PC-3 (cell line): ENCODE measurements around the gene GPR84. TPM values are rescaled to one million over a fixed set of nuclear protein-coding genes. Genes with fewer than 3 reads are reported as not detected.

ENCODE experiments used
- ATAC-seq: fragments of 200-7000 bp; cut with Tn5 transposase; 2 replicates; pipeline ENCODE4 v1.9.1; 2020; ENCODE audit warnings: mild to moderate bottlenecking, moderate library complexity
- BruUV-seq: library from RNA; stranded (reverse); fragments of 400-500 nt; replicated peaks from 2 replicates; lab custom pipeline; 2021; lab: Mats Ljungman, UMichigan
- CTCF ChIA-PET: fragments of 300-600 bp; sonication (Branson Sonifier 250); formaldehyde crosslinking; loops from one replicate; lab custom pipeline; 2022; ENCODE audit warnings: antibody characterized with exemption; lab: Charles Lee
- POLR2A ChIA-PET: fragments of 300-600 bp; sonication (Branson Sonifier 250); formaldehyde crosslinking; loops from one replicate; lab custom pipeline; 2022; ENCODE audit warnings: antibody characterized with exemption; ENCODE audit not compliant: unreplicated experiment; lab: Charles Lee
- DNase-seq: peaks from one replicate; pipeline ENCODE4 v3.0.0-alpha.2; 2015
- H2AFZ ChIP-seq: fragments of 300-600 bp; sonication (generic); 2 replicates; pipeline ENCODE4 v1.6.0; 2016; ENCODE audit warnings: antibody characterized with exemption, low read length
- H3F3A ChIP-seq: fragments of 300-600 bp; sonication (generic); one replicate; pipeline ENCODE4 v1.6.0; 2017; ENCODE audit warnings: antibody characterized with exemption, low read length, control low read depth, mild to moderate bottlenecking; ENCODE audit not compliant: unreplicated experiment
- H3K27ac ChIP-seq: fragments of 300-600 bp; sonication (generic); 2 replicates; pipeline ENCODE4 v1.5.1; 2016; ENCODE audit warnings: mild to moderate bottlenecking, low read length
- H3K27me3 ChIP-seq: fragments of 300-600 bp; sonication (generic); 2 replicates; pipeline ENCODE4 v1.6.1; 2016; ENCODE audit warnings: low read length, mixed read lengths
- H3K36me3 ChIP-seq: fragments of 300-600 bp; sonication (generic); 2 replicates; pipeline ENCODE4 v1.6.1; 2016; ENCODE audit warnings: low read depth, mixed run types, low read length, mixed read lengths
- H3K4me1 ChIP-seq: fragments of 300-600 bp; sonication (generic); 2 replicates; pipeline ENCODE4 v1.5.1; 2016; ENCODE audit warnings: low read length; ENCODE audit not compliant: insufficient read depth
- H3K4me2 ChIP-seq: fragments of 300-600 bp; sonication (generic); 2 replicates; pipeline ENCODE4 v1.6.0; 2016; ENCODE audit warnings: low read length
- H3K4me3 ChIP-seq: fragments of 300-600 bp; sonication (generic); 2 replicates; pipeline ENCODE4 v1.5.1; 2016; ENCODE audit warnings: mild to moderate bottlenecking, low read length, mixed read lengths
- H3K79me2 ChIP-seq: fragments of 300-600 bp; sonication (generic); 2 replicates; pipeline ENCODE4 v1.6.1; 2017; ENCODE audit warnings: low read length, mixed read lengths
- H3K9ac ChIP-seq: fragments of 300-600 bp; sonication (generic); 2 replicates; pipeline ENCODE4 v1.6.0; 2016; ENCODE audit warnings: mild to moderate bottlenecking, low read length
- H3K9me2 ChIP-seq: fragments of 300-600 bp; sonication (generic); replicated peaks from 2 replicates; pipeline ENCODE4 v1.6.1; 2016; ENCODE audit warnings: mixed run types, low read length, mixed read lengths
- H3K9me3 ChIP-seq: fragments of 300-600 bp; sonication (generic); 2 replicates; pipeline ENCODE4 v1.6.1; 2016; ENCODE audit warnings: low read length, mixed read lengths
- H4K20me1 ChIP-seq: fragments of 300-600 bp; sonication (generic); 2 replicates; pipeline ENCODE4 v1.6.1; 2016; ENCODE audit warnings: low read length, mixed read lengths
- EZH2 ChIP-seq: fragments of 300-600 bp; sonication (generic); IDR thresholded peaks from one replicate; pipeline ENCODE4 v1.6.1; 2017; ENCODE audit warnings: antibody characterized with exemption, mild to moderate bottlenecking, low read length; ENCODE audit not compliant: unreplicated experiment
- EZH2phosphoT487 ChIP-seq: fragments of 300-600 bp; sonication (generic); IDR thresholded peaks from 2 replicates; pipeline ENCODE4 v1.6.1; 2018; ENCODE audit warnings: mild to moderate bottlenecking, antibody characterized with exemption, low read length, borderline replicate concordance
- intact Hi-C: fragments of 100-400 bp; cut with micrococcal nuclease; formaldehyde crosslinking; loops from 2 replicates; pipeline ENCODE4 v1.9.0; 2023
- microRNA-seq: library from miRNA; unstranded; fragments of <30 nt; microRNA quantifications from one replicate; pipeline ENCODE4 v1.1.0, GENCODE V29; 2020; ENCODE audit not compliant: unreplicated experiment
- total RNA-seq: library from RNA; depleted of rRNA; stranded (reverse); fragments of >200 nt; gene quantifications from 2 replicates; pipeline ENCODE4 v1.2.3, GENCODE V29; 2014; rRNA removed
- TF ChIP-seq, protein P1 (sequence below): fragments of 300-600 bp; sonication (generic); conservative IDR thresholded peaks from 2 replicates; pipeline ENCODE4 v1.5.1; 2017; ENCODE audit warnings: antibody characterized with exemption, low read depth, mild to moderate bottlenecking, low read length

The GPR84 gene
- total RNA-seq, 1 experiment from 2014 or later, result not detected

DNA sequence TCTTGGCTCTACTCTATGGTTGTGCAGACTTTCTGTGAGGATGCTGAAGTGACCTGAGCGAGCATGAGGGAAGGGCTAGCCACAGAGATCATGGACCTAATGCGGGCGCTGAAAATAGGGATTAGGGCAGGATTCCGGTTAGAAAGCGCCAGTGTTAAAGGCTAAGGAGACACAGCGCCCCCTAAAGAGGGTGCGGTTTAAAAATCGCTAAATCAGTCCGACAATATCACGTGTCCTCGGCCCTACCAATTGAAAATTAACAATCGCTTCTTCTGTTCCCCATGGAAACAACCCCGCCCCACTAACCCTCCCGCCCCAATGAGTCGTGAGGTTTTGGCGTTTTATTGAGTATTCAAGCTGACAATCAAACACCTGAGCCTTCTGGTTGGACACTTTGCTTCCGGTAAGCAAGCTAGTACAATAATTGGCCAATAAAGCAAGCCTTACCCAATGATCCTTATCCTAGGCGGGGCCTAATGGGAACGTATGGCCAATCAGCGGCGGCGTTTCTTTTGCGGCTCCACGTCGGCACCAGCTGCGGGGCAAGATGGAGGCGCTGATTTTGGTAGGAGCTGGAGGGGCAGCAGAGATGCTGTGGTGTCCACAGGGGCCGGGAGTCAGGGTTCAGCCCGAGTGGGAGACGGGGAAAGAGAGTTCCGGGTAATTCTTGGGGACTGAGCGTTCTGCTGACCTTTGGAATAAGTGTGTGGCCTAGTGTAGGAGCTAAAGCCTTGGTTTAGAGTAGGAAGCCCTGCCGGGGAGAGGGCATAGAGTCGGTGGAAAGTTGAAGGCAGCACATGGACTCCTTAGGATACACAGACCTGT lies 39.5 kb downstream of the GPR84 start, which contains the start of gene COPZ1:
COPZ1 (plus strand) TSS at position 515 of the 825 bp plus-strand sequence; CDS start at position 548, 33 bp downstream.
- no peaks in the 10 kb centered on the region; the same call in 1 of the 2 replicates for H3K36me3 ChIP-seq
- peak within 1 kb of the TSS; percentile 96 for H2AFZ ChIP-seq
- intact Hi-C loops, result loop anchor here (1.0 to 2.0 kb wide), 4 partner anchors 30 to 74 kb away; partner anchors contain the start of genes CBX5 and HNRNPA1
- no peaks in the 10 kb centered on the region for H3K9me3 ChIP-seq
- TF ChIP-seq EZH2phosphoT487, result no peak
- no peak for TF ChIP-seq EZH2
- TF ChIP-seq, protein P1, sequence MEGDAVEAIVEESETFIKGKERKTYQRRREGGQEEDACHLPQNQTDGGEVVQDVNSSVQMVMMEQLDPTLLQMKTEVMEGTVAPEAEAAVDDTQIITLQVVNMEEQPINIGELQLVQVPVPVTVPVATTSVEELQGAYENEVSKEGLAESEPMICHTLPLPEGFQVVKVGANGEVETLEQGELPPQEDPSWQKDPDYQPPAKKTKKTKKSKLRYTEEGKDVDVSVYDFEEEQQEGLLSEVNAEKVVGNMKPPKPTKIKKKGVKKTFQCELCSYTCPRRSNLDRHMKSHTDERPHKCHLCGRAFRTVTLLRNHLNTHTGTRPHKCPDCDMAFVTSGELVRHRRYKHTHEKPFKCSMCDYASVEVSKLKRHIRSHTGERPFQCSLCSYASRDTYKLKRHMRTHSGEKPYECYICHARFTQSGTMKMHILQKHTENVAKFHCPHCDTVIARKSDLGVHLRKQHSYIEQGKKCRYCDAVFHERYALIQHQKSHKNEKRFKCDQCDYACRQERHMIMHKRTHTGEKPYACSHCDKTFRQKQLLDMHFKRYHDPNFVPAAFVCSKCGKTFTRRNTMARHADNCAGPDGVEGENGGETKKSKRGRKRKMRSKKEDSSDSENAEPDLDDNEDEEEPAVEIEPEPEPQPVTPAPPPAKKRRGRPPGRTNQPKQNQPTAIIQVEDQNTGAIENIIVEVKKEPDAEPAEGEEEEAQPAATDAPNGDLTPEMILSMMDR, result peak; percentile 86
- H4K20me1 ChIP-seq, result no peaks in the 10 kb centered on the region
- peak within 1 kb of the TSS; percentile 74 for H3K27ac ChIP-seq
- H3K9ac ChIP-seq, result peak within 1 kb of the TSS; percentile 98
- DNase-seq, result peak; percentile 99
- H3K9me2 ChIP-seq, result no peaks in the 10 kb centered on the region
- ATAC-seq, result peak; percentile 96
- H3K4me3 ChIP-seq, result peak within 1 kb of the TSS; percentile 78
- H3F3A ChIP-seq, result no peaks in the 10 kb centered on the region
- peaks cover 15% of the 10 kb centered on the region for H3K4me1 ChIP-seq
- ChIA-PET POLR2A (interaction anchor here (0.5 to 1.4 kb wide), 8 partner anchors 12 to 937 kb away, joined by 3 to 40 read pairs (median 4); partner anchors contain the start of genes CBX5, HNRNPA1 and TARBP2), CTCF (interaction anchor here (0.5 to 1.7 kb wide), 26 partner anchors 15 to 1897 kb away, joined by 3 to 16 read pairs (median 4); partner anchors contain the start of genes CBX5, HNRNPA1 and NFE2)
- BruUV-seq, result no TSS peak
- H3K79me2 ChIP-seq, result peaks cover 44% of the 10 kb centered on the region
- H3K27me3 ChIP-seq, result no peaks in the 10 kb centered on the region
- peak within 1 kb of the TSS; percentile 86 for H3K4me2 ChIP-seq

DNA sequence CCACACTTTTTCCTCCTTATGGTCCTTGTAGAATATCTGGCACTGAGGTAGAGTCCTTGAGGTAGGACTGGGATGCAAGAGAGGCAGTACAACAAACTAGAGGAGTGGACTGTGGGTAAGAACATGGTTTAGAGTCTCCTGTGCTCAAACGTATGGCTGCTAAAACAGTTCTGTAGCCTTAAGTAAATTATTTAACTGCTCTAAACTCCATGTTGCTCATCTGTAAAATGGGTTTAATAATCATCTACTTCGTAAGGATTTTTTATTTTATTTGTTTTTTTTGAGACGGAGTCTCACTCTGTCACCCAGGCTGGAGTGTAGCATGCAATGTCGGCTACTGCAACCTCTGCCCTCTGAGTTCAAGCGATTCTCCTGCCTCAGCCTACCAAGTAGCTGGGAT lies 42.9 kb downstream of the GPR84 start:
- TF ChIP-seq EZH2 (no peak), EZH2phosphoT487 (no peak)
- TF ChIP-seq, protein P1, result no peak
- POLR2A ChIA-PET, result no interaction called here
- BruUV-seq, result no TSS peak
- Histone ChIP-seq H3K27me3 (no peaks in the 10 kb centered on the region), H4K20me1 (no peaks in the 10 kb centered on the region), H3K9me3 (no peaks in the 10 kb centered on the region), H3K4me3 (no peak overlapping the region), H3F3A (no peaks in the 10 kb centered on the region), H3K4me1 (peaks cover 6% of the 10 kb centered on the region), H3K36me3 (no peaks in the 10 kb centered on the region), H3K4me2 (no peak overlapping the region), H3K27ac (no peak overlapping the region), H3K79me2 (peaks cover 12% of the 10 kb centered on the region), H3K9ac (no peak overlapping the region), H2AFZ (no peak overlapping the region), H3K9me2 (no peaks in the 10 kb centered on the region)
- CTCF ChIA-PET, result no interaction called here
- intact Hi-C loops, result no loop called here
- no peak for DNase-seq
- ATAC-seq, result no peak

Small RNAs within 50 kb of the gene (microRNA-seq; reads per million reads assigned to microRNA genes)
- 305 reads per million, percentile 75 among the genes with 10 or more reads in this experiment for gene MIR148B

Other genes starting within 250 kb of the GPR84 start
- gene SMUG1, start 175.5 kb downstream of the GPR84 start, total RNA-seq, result 69.8 and 93.5 TPM in 2 replicates
- 14.6 and 14.9 TPM in 2 replicates for gene CBX5, start 84.4 kb downstream of the GPR84 start, total RNA-seq
- gene HNRNPA1, start 83.8 kb downstream of the GPR84 start, total RNA-seq, result 465 and 516 TPM in 2 replicates
- 0.26 and 0.40 TPM in 2 replicates for gene NFE2, start 63.5 kb downstream of the GPR84 start, total RNA-seq
- gene COPZ1, start 39.4 kb downstream of the GPR84 start, total RNA-seq, result 121 and 156 TPM in 2 replicates
- 1.8 and 5.0 TPM in 2 replicates for gene ZNF385A, start 20.2 kb upstream of the GPR84 start, total RNA-seq
- gene ITGA5, start 54.8 kb upstream of the GPR84 start, total RNA-seq, result 35.9 and 38.2 TPM in 2 replicates
- gene GTSF1, start 109.1 kb upstream of the GPR84 start, total RNA-seq, result not detected in 2 replicates
- gene NCKAP1L, start 133.3 kb upstream of the GPR84 start, total RNA-seq, result not detected in 2 replicates
- gene PDE1B, start 185.1 kb upstream of the GPR84 start, total RNA-seq, result not detected in 2 replicates
- not detected in 2 replicates for gene PPP1R1A, start 224.2 kb upstream of the GPR84 start, total RNA-seq